HepG2 (cell line): ENCODE data around the gene HACD1. TPM values are rescaled to one million over a fixed set of nuclear protein-coding genes. Genes with fewer than 3 reads are reported as not detected.

Experiments
- CENPX ChIP-seq: sonication (generic); formaldehyde crosslinking; IDR thresholded peaks from 2 replicates; pipeline ENCODE4 v1.9.0; 2021; ENCODE audit warnings: mild to moderate bottlenecking, missing genetic modification reagents, moderate library complexity
- GABPA ChIP-seq, 2 experiments: IDR thresholded peaks; 2 replicates each; pipeline ENCODE4 v1.6.1; 2011 to 2016; ENCODE audit warnings: low read depth in 2 of 2, low read length in 1 of 2, missing biosample characterization in 1 of 2, missing genetic modification characterization in 1 of 2
- MTA1 ChIP-seq: sonication (generic); formaldehyde crosslinking; IDR thresholded peaks from 2 replicates; pipeline ENCODE4 v1.4.0; 2020; ENCODE audit warnings: missing genetic modification reagents, mild to moderate bottlenecking, borderline replicate concordance
- ZNF512 ChIP-seq: sonication (generic); formaldehyde crosslinking; IDR thresholded peaks from 2 replicates; pipeline ENCODE4 v1.4.0; 2020; ENCODE audit warnings: mild to moderate bottlenecking, missing genetic modification reagents
- ZNF687 ChIP-seq: sonication (generic); formaldehyde crosslinking; IDR thresholded peaks from 2 replicates; pipeline ENCODE4 v1.5.1; 2020; ENCODE audit warnings: mild to moderate bottlenecking, missing genetic modification reagents, moderate library complexity
- ZZZ3 ChIP-seq: sonication (generic); formaldehyde crosslinking; IDR thresholded peaks from 2 replicates; pipeline ENCODE4 v1.4.0; 2020; ENCODE audit warnings: missing genetic modification reagents, mild to moderate bottlenecking, borderline replicate concordance
- polyA plus RNA-seq, 8 experiments: library from polyadenylated mRNA; depleted of rRNA in 3 of 8; stranded (reverse) in 7 of 8; unstranded in 1 of 8; fragments of >200 nt; fragmentation: Illumina TruSeq in 4 of 8; extraction: Trizol in 4 of 8; gene quantifications; 2 replicates each; pipeline versions ENCODE4 v1.2.1 to v1.2.3, GENCODE V29; 2011 to 2016; ENCODE audit warnings: low read depth in 4 of 8, missing spikeins in 1 of 8, mixed read lengths in 1 of 8; ENCODE audit not compliant: insufficient read depth in 1 of 8
- total RNA-seq, 5 experiments: library from RNA; depleted of rRNA; stranded (reverse); fragments of >200 nt; fragmentation: Illumina TruSeq; extraction: Trizol; gene quantifications; 2 replicates each; pipeline ENCODE4 v1.2.3, GENCODE V29; 2016; ENCODE audit warnings: low read depth in 1 of 5
- TF ChIP-seq, protein P1 (sequence below): sonication (generic); formaldehyde crosslinking; IDR thresholded peaks from 2 replicates; pipeline ENCODE4 v1.5.0; 2020; ENCODE audit warnings: mild to moderate bottlenecking, low read depth, missing genetic modification reagents, borderline replicate concordance
- TF ChIP-seq, protein P2 (sequence below): sonication (generic); formaldehyde crosslinking; IDR thresholded peaks from 2 replicates; pipeline ENCODE4 v1.8.0; 2022; ENCODE audit warnings: missing genetic modification reagents, low read depth, mild to moderate bottlenecking, borderline replicate concordance
- TF ChIP-seq, protein P3 (sequence below), 2 experiments: fragments of 450-650 bp in 1 of 2; sonication (generic) in 1 of 2; formaldehyde crosslinking in 1 of 2; IDR thresholded peaks; 2 replicates each; pipeline versions ENCODE4 v1.6.1 to v1.8.0; 2016 to 2022; ENCODE audit warnings: antibody characterized with exemption in 1 of 2, mild to moderate bottlenecking in 1 of 2, missing genetic modification reagents in 1 of 2

The HACD1 gene
- total and polyA plus RNA-seq, 2 of the 13 experiments (the other 11 are each of a cell fraction or from before 2014, with no cell fraction given): 43.4 to 47.6 TPM

GRCh38 chr10:17617031-17617911, at the start of gene HACD1 (continued):
- TF ChIP-seq ZNF687 (CRISPR knock-in tag) (peak; percentile 81), ZZZ3 (CRISPR knock-in tag) (no peak), GABPA (IDR thresholded peaks at IDR 0.05; ENCODE audit: low read depth, low read length) (no peak), GABPA (CRISPR knock-in tag; IDR thresholded peaks at IDR 0.05; ENCODE audit: low read depth) (peak; percentile 64; the same call in 1 of the 2 replicates), CENPX (CRISPR knock-in tag) (no peak), MTA1 (no peak), ZNF512 (CRISPR knock-in tag) (no peak)
- TF ChIP-seq, protein P1, sequence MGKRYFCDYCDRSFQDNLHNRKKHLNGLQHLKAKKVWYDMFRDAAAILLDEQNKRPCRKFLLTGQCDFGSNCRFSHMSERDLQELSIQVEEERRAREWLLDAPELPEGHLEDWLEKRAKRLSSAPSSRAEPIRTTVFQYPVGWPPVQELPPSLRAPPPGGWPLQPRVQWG (CRISPR knock-in tag): no peak
- TF ChIP-seq, protein P2, sequence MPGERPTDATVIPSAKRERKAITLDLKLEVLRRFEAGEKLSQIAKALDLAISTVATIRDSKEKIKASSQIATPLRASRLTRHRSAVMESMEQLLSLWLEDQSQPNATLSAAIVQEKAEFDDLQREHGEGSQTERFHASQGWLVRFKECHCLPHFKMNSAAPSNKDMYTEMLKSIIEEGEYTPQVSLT (CRISPR knock-in tag): no peak
- TF ChIP-seq, protein P3, sequence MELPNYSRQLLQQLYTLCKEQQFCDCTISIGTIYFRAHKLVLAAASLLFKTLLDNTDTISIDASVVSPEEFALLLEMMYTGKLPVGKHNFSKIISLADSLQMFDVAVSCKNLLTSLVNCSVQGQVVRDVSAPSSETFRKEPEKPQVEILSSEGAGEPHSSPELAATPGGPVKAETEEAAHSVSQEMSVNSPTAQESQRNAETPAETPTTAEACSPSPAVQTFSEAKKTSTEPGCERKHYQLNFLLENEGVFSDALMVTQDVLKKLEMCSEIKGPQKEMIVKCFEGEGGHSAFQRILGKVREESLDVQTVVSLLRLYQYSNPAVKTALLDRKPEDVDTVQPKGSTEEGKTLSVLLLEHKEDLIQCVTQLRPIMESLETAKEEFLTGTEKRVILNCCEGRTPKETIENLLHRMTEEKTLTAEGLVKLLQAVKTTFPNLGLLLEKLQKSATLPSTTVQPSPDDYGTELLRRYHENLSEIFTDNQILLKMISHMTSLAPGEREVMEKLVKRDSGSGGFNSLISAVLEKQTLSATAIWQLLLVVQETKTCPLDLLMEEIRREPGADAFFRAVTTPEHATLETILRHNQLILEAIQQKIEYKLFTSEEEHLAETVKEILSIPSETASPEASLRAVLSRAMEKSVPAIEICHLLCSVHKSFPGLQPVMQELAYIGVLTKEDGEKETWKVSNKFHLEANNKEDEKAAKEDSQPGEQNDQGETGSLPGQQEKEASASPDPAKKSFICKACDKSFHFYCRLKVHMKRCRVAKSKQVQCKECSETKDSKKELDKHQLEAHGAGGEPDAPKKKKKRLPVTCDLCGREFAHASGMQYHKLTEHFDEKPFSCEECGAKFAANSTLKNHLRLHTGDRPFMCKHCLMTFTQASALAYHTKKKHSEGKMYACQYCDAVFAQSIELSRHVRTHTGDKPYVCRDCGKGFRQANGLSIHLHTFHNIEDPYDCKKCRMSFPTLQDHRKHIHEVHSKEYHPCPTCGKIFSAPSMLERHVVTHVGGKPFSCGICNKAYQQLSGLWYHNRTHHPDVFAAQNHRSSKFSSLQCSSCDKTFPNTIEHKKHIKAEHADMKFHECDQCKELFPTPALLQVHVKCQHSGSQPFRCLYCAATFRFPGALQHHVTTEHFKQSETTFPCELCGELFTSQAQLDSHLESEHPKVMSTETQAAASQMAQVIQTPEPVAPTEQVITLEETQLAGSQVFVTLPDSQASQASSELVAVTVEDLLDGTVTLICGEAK (IDR thresholded peaks at IDR 0.05): no peak
- TF ChIP-seq, protein P3 (CRISPR knock-in tag; IDR thresholded peaks at IDR 0.05): peak; percentile 39; the same call in 1 of the 2 replicates
